HG03469 (cell line): ENCODE data around the gene ABCC4.
A peak's percentile ranks its signal among the peaks of the same experiment; 100 is the strongest.
"Not testable (repeated sequence)": the region's sequence is repeated elsewhere in the genome, so short reads cannot be mapped to it uniquely, and the experiment has no call there.

ENCODE experiments used
- ATAC-seq: cut with Tn5 transposase; IDR thresholded peaks from one replicate; pipeline ENCODE4 v1.9.1; 2021; ENCODE audit warnings: mild to moderate bottlenecking, moderate library complexity, moderate number of reproducible peaks; ENCODE audit not compliant: unreplicated experiment

The ABCC4 gene

GRCh38 chr13:95204231-95204765 lies 97.0 kb downstream of the ABCC4 start:
- ATAC-seq, result no peak

GRCh38 chr13:95201814-95202651 lies 99.2 kb downstream of the ABCC4 start:
- ATAC-seq, result no peak

GRCh38 chr13:95200386-95200957 lies 100.8 kb downstream of the ABCC4 start:
- ATAC-seq, result not testable (repeated sequence)

- no peak for ATAC-seq
These were observed 101.4 kb downstream of the ABCC4 start for GRCh38 chr13:95199896-95200295.

- ATAC-seq, result not testable (repeated sequence)
These were observed 102.6 kb downstream of the ABCC4 start for GRCh38 chr13:95198606-95199005.

GRCh38 chr13:95197548-95197947 lies 103.7 kb downstream of the ABCC4 start:
- no peak for ATAC-seq

- ATAC-seq, result no peak
These were observed 106.1 kb downstream of the ABCC4 start for GRCh38 chr13:95195146-95195545.

- no peak for ATAC-seq
These were observed 107.6 kb downstream of the ABCC4 start for GRCh38 chr13:95193509-95194230.

- no peak for ATAC-seq
These were observed 108.3 kb downstream of the ABCC4 start for GRCh38 chr13:95192998-95193397.

- not testable (repeated sequence) for ATAC-seq
These were observed 108.7 kb downstream of the ABCC4 start for GRCh38 chr13:95192564-95192945.

- peak; percentile 88 for ATAC-seq
These were observed 109.3 kb downstream of the ABCC4 start for GRCh38 chr13:95191821-95192563.

GRCh38 chr13:95188128-95188527 lies 113.1 kb downstream of the ABCC4 start:
- ATAC-seq, result no peak

- no peak for ATAC-seq
These were observed 115.4 kb downstream of the ABCC4 start for GRCh38 chr13:95185851-95186250.

GRCh38 chr13:95185311-95185710 lies 115.9 kb downstream of the ABCC4 start:
- no peak for ATAC-seq

GRCh38 chr13:95184317-95184716 lies 116.9 kb downstream of the ABCC4 start:
- no peak for ATAC-seq

- ATAC-seq, result peak; percentile 44
These were observed 118.5 kb downstream of the ABCC4 start for GRCh38 chr13:95182570-95183265.

- ATAC-seq, result peak; percentile 57
These were observed 119.7 kb downstream of the ABCC4 start for GRCh38 chr13:95181586-95181985.

GRCh38 chr13:95180513-95181245 lies 120.6 kb downstream of the ABCC4 start:
- no peak for ATAC-seq

GRCh38 chr13:95176611-95177259 lies 124.5 kb downstream of the ABCC4 start:
- no peak for ATAC-seq
